HG02798 (cell line): ENCODE results near the gene MIF.
"Not testable (repeated sequence)": the region's sequence is repeated elsewhere in the genome, so short reads cannot be mapped to it uniquely, and the experiment has no call there.

ENCODE experiments used
- ATAC-seq: cut with Tn5 transposase; IDR thresholded peaks from one replicate; pipeline ENCODE4 v1.9.1; 2021; ENCODE audit warnings: mild to moderate bottlenecking; ENCODE audit not compliant: unreplicated experiment, poor library complexity

MIF gene

GRCh38 chr22:23899042-23899745 is 5.0 kb downstream of the MIF start:
- ATAC-seq = no peak

- not testable (repeated sequence) for ATAC-seq
Observed at GRCh38 chr22:23900227-23900626, 6.0 kb downstream of the MIF start.

GRCh38 chr22:23901600-23901999 is 7.4 kb downstream of the MIF start:
- ATAC-seq = no peak

GRCh38 chr22:23903328-23903971 is 9.3 kb downstream of the MIF start:
- ATAC-seq = no peak

- ATAC-seq = no peak
Observed at GRCh38 chr22:23904573-23905254, 10.5 kb downstream of the MIF start.

GRCh38 chr22:23906641-23907040 is 12.5 kb downstream of the MIF start:
- no peak for ATAC-seq

- not testable (repeated sequence) for ATAC-seq
Observed at GRCh38 chr22:23907423-23907822, 13.2 kb downstream of the MIF start.

- no peak for ATAC-seq
Observed at GRCh38 chr22:23908587-23909205, 14.5 kb downstream of the MIF start.

GRCh38 chr22:23909296-23909898 is 15.2 kb downstream of the MIF start:
- no peak for ATAC-seq

GRCh38 chr22:23910496-23911190 is 16.5 kb downstream of the MIF start:
- no peak for ATAC-seq

GRCh38 chr22:23911318-23911980 is 17.3 kb downstream of the MIF start:
- no peak for ATAC-seq

- ATAC-seq = no peak
Observed at GRCh38 chr22:23912293-23912903, 18.2 kb downstream of the MIF start.

GRCh38 chr22:23913306-23913660 is 19.1 kb downstream of the MIF start:
- no peak for ATAC-seq

- peak; percentile 98 for ATAC-seq
Observed at GRCh38 chr22:23913661-23914353, 19.6 kb downstream of the MIF start.

GRCh38 chr22:23915290-23915689 is 21.1 kb downstream of the MIF start:
- ATAC-seq = no peak

GRCh38 chr22:23920267-23920611 is 26.1 kb downstream of the MIF start:
- not testable (repeated sequence) for ATAC-seq

- not testable (repeated sequence) for ATAC-seq
Observed at GRCh38 chr22:23921586-23922201, 27.5 kb downstream of the MIF start.

GRCh38 chr22:23922921-23923320 is 28.7 kb downstream of the MIF start:
- ATAC-seq = no peak
